ENCODE data around the gene INTS6. TPM values are rescaled to one million over a fixed set of nuclear protein-coding genes. Genes with fewer than 3 reads are reported as not detected.

Gene INTS6
- total and polyA plus RNA-seq, 2 of the 4 experiments (the other 2 are of a cell fraction), result 12.9 to 42.3 TPM

DNA sequence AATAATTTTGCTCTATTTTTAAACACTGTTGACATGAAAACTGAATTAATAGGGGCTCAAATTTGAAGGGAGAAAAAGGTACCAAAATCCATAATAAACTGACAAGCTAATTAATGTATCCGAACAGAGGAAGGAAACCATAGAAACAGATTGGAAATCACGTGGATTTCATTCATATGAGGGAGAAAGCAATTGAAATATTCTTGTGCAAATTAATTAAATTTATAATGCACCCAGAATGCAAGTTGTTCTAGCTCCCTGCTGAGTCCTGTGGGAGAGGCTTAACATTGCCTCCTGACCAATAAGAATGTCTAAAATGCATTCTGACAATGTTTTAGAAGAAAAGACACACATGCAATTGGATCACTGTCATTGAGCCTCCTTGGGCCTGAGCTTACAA is 131.0 kb downstream of the INTS6 start:
- Histone ChIP-seq H3K23ac (ENCODE audit: low read depth, low read length) (no peak overlapping the region), H3K14ac (replicated peaks; ENCODE audit: low read depth, low read length) (no peak overlapping the region), H2AK9ac (replicated peaks; ENCODE audit: low read depth, low read length, poor library complexity) (no peak overlapping the region), H3K4me1 (ENCODE audit: control insufficient read depth, insufficient read depth, low read length) (no peaks in the 10 kb centered on the region), H3K9me3 (ENCODE audit: control insufficient read depth, insufficient read depth, low read length) (no peaks in the 10 kb centered on the region), H3K4me2 (ENCODE audit: low read depth, low read length) (no peak overlapping the region), H2BK120ac (ENCODE audit: low read depth, low read length) (no peak overlapping the region), H4K5ac (ENCODE audit: low read depth, low read length) (no peak overlapping the region), H2AFZ (replicated peaks; ENCODE audit: low read length, poor library complexity) (no peak overlapping the region), H2BK5ac (ENCODE audit: low read depth, low read length, poor library complexity, severe bottlenecking) (no peak overlapping the region), H3K4me3 (ENCODE audit: insufficient read depth, low read depth, low read length) (no peak overlapping the region), H3K56ac (ENCODE audit: extremely low read depth, insufficient read depth, low read length) (no peak overlapping the region), H3K4ac (ENCODE audit: low read depth, low read length) (no peak overlapping the region), H4K91ac (ENCODE audit: insufficient read depth, low read depth, low read length) (no peak overlapping the region), H3K27me3 (ENCODE audit: control insufficient read depth, insufficient read depth, low read length) (peaks cover 20% of the 10 kb centered on the region), H3K36me3 (ENCODE audit: control insufficient read depth, insufficient read depth, low read length) (no peaks in the 10 kb centered on the region), H3K18ac (ENCODE audit: low read depth, low read length) (no peak overlapping the region), H4K20me1 (ENCODE audit: insufficient read depth, low read length) (no peaks in the 10 kb centered on the region), H2AK5ac (ENCODE audit: low read depth, low read length) (no peak overlapping the region), H3K79me1 (ENCODE audit: low read depth in 1 of 2, low read length in 2 of 2) (no peaks in the 10 kb centered on the region), H3K27ac (ENCODE audit: insufficient read depth, low read length) (no peak overlapping the region), H2BK20ac (ENCODE audit: low read depth, low read length) (no peak overlapping the region), H3K9ac (ENCODE audit: low read depth, low read length) (no peak overlapping the region), H2BK15ac (ENCODE audit: low read depth, low read length) (no peak overlapping the region), H4K8ac (ENCODE audit: low read depth in 2 of 2, low read length in 2 of 2) (no peak overlapping the region), H3K9me1 (ENCODE audit: insufficient read depth, low read length) (no peaks in the 10 kb centered on the region)
- dilution Hi-C loops (cut with HindIII; ENCODE audit: low sequenced_read_pairs, unreplicated experiment) (no loop called here), in situ Hi-C loops (cut with MboI; ENCODE audit: low sequenced_read_pairs) (no loop called here), intact Hi-C loops (cut with micrococcal nuclease) (no loop called here)
- TF ChIP-seq CHD1 (IDR thresholded peaks at IDR 0.05; ENCODE audit: low read depth, low read length) (no peak), RAD21 (IDR thresholded peaks at IDR 0.05; ENCODE audit: low read length) (no peak), RFX5 (IDR thresholded peaks at IDR 0.05; ENCODE audit: low read depth, low read length) (no peak), BHLHE40 (IDR thresholded peaks at IDR 0.05; ENCODE audit: low read depth, low read length) (no peak), FOS (IDR thresholded peaks at IDR 0.05; ENCODE audit: low read depth, low read length) (no peak), RCOR1 (IDR thresholded peaks at IDR 0.05; ENCODE audit: insufficient replicate concordance, low read length) (no peak), MAZ (IDR thresholded peaks at IDR 0.05; ENCODE audit: borderline replicate concordance, low read depth, low read length) (no peak), MXI1 (IDR thresholded peaks at IDR 0.05; ENCODE audit: borderline replicate concordance, low read depth, low read length) (no peak), NFE2L2 (IDR thresholded peaks at IDR 0.05; ENCODE audit: low read depth, low read length) (no peak), MAFK (IDR thresholded peaks at IDR 0.05; ENCODE audit: low read depth, low read length) (no peak), CEBPB (IDR thresholded peaks at IDR 0.05; ENCODE audit: low read depth, low read length) (no peak), POLR2A (IDR thresholded peaks at IDR 0.05; ENCODE audit: low read depth, low read length) (no peak), SMC3 (IDR thresholded peaks at IDR 0.05; ENCODE audit: low read depth, low read length) (no peak)
- TF ChIP-seq, protein P1, sequence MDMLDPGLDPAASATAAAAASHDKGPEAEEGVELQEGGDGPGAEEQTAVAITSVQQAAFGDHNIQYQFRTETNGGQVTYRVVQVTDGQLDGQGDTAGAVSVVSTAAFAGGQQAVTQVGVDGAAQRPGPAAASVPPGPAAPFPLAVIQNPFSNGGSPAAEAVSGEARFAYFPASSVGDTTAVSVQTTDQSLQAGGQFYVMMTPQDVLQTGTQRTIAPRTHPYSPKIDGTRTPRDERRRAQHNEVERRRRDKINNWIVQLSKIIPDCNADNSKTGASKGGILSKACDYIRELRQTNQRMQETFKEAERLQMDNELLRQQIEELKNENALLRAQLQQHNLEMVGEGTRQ (IDR thresholded peaks at IDR 0.05; ENCODE audit: low read depth, low read length), result no peak
- TF ChIP-seq, protein P2, sequence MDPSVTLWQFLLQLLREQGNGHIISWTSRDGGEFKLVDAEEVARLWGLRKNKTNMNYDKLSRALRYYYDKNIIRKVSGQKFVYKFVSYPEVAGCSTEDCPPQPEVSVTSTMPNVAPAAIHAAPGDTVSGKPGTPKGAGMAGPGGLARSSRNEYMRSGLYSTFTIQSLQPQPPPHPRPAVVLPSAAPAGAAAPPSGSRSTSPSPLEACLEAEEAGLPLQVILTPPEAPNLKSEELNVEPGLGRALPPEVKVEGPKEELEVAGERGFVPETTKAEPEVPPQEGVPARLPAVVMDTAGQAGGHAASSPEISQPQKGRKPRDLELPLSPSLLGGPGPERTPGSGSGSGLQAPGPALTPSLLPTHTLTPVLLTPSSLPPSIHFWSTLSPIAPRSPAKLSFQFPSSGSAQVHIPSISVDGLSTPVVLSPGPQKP (IDR thresholded peaks at IDR 0.05; ENCODE audit: borderline replicate concordance, low read depth, low read length), result no peak
- TF ChIP-seq, protein P3, sequence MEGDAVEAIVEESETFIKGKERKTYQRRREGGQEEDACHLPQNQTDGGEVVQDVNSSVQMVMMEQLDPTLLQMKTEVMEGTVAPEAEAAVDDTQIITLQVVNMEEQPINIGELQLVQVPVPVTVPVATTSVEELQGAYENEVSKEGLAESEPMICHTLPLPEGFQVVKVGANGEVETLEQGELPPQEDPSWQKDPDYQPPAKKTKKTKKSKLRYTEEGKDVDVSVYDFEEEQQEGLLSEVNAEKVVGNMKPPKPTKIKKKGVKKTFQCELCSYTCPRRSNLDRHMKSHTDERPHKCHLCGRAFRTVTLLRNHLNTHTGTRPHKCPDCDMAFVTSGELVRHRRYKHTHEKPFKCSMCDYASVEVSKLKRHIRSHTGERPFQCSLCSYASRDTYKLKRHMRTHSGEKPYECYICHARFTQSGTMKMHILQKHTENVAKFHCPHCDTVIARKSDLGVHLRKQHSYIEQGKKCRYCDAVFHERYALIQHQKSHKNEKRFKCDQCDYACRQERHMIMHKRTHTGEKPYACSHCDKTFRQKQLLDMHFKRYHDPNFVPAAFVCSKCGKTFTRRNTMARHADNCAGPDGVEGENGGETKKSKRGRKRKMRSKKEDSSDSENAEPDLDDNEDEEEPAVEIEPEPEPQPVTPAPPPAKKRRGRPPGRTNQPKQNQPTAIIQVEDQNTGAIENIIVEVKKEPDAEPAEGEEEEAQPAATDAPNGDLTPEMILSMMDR (conservative IDR thresholded peaks at IDR 0.05; ENCODE audit: low read depth, low read length), result no peak
- no peak for DNase-seq
- BruUV-seq (replicated peaks), result no TSS peak
- ATAC-seq (ENCODE audit: low read depth), result no peak
- WGBS, 2 experiments (ENCODE audit: extremely low coverage in 2 of 2, insufficient read length in 1 of 2), result no CpG with 5 or more reads among the region's 2 CpGs
- ChIA-PET CTCF (interaction anchor here (0.6 kb wide), 1 partner anchor 180 kb away, joined by 3 read pairs; no protein-coding TSS in a partner anchor), POLR2A (ENCODE audit: unreplicated experiment) (no interaction called here)
